Heart left ventricle (tissue), 16 donors: ENCODE results near the gene CDK12. TPM values are rescaled to one million over a fixed set of nuclear protein-coding genes. Genes with fewer than 3 reads are reported as not detected.
"Not testable (repeated sequence)": the region's sequence is repeated elsewhere in the genome, so short reads cannot be mapped to it uniquely, and the experiment has no call there.

Experiments
- ATAC-seq, 4 donors: fragments of 200-7000 bp; cut with Tn5 transposase; one replicate each; pipeline ENCODE4 v1.9.1; 2020 to 2022; ENCODE audit warnings: moderate library complexity in 4 of 4, mild to moderate bottlenecking in 3 of 4, moderate number of reproducible peaks in 1 of 4
- DNase-seq, 5 donors: peaks; one replicate each; pipeline ENCODE4 v3.0.0-alpha.2; 2020
- H3K27ac ChIP-seq, 12 donors: fragments of 200-600 bp; sonication (generic) in 4 of 12; one replicate each; pipeline versions ENCODE4 v1.5.0 to v1.8.0; 2016 to 2022; ENCODE audit warnings: mild to moderate bottlenecking in 2 of 12
- H3K27me3 ChIP-seq, 9 donors: fragments of 200-600 bp; sonication (generic) in 2 of 9; one replicate each; pipeline versions ENCODE4 v1.5.1 to v1.8.0; 2016 to 2022; ENCODE audit warnings: mild to moderate bottlenecking in 3 of 9
- H3K36me3 ChIP-seq, 9 donors: fragments of 200-600 bp; sonication (generic) in 2 of 9; one replicate each; pipeline versions ENCODE4 v1.5.0 to v1.8.0; 2018 to 2022; ENCODE audit warnings: mild to moderate bottlenecking in 2 of 9
- H3K4me1 ChIP-seq, 12 donors: fragments of 200-600 bp; sonication (generic) in 4 of 12; one replicate each; pipeline versions ENCODE4 v1.5.0 to v1.8.0; 2016 to 2022; ENCODE audit warnings: mild to moderate bottlenecking in 3 of 12
- H3K4me3 ChIP-seq, 12 donors: fragments of 200-600 bp; sonication (generic) in 4 of 12; one replicate each; pipeline versions ENCODE4 v1.5.0 to v1.8.0; 2017 to 2022; ENCODE audit warnings: mild to moderate bottlenecking in 9 of 12, moderate library complexity in 4 of 12
- H3K9me3 ChIP-seq, 12 donors: fragments of 200-600 bp; sonication (generic) in 4 of 12; one replicate each; pipeline versions ENCODE4 v1.5.0 to v1.8.0; 2016 to 2022; ENCODE audit warnings: mild to moderate bottlenecking in 1 of 12
- CTCF ChIP-seq, 12 donors: fragments of 200-600 bp; sonication (generic) in 4 of 12; IDR thresholded peaks; one replicate each; pipeline versions ENCODE4 v1.5.0 to v1.8.0; 2018 to 2022; ENCODE audit warnings: antibody characterized with exemption in 12 of 12, mild to moderate bottlenecking in 5 of 12
- POLR2A ChIP-seq, 2 donors: fragments of 450-650 bp; IDR thresholded peaks; one replicate each; pipeline ENCODE4 v1.6.1; 2017; ENCODE audit warnings: antibody characterized with exemption in 2 of 2, mild to moderate bottlenecking in 2 of 2, moderate library complexity in 2 of 2
- WGBS, 4 donors: extraction: QIAGEN DNeasy Blood & Tissue Kit in 2 of 4; methylation state at CpG; one replicate each; pipeline versions ENCODE4 v1.1.5 to v1.1.7; 2013 to 2018; 5-methylcytosine and 5-hydroxymethylcytosine counted together
- intact Hi-C, 10 donors: fragments of 100-400 bp; cut with DNase I; formaldehyde crosslinking; loops; one replicate each; pipeline versions ENCODE4 v1.11.1 to v1.14.2; 2022
- polyA plus RNA-seq, 2 donors: library from polyadenylated mRNA; stranded (reverse); fragments of 200-250 nt; gene quantifications; one replicate each; pipeline ENCODE4 v1.2.3, GENCODE V29; 2013
- total RNA-seq, 9 donors: library from RNA; depleted of rRNA in 2 of 9; stranded (reverse); fragments of >200 nt in 2 of 9; fragmentation: NEBNext Ultra II Directional in 3 of 9; extraction: Animal tissue kit (Norgen Biotek cat#: 25700) in 3 of 9; gene quantifications; one replicate each; pipeline versions ENCODE4 v1.1.0 to v1.2.4, GENCODE V29; 2016 to 2023
- donor health status: ischemic (EF 13 %, LVEDD 7.1; RV severe dilation, severe dysfunction).
- donor health status: healthy with polysubstance abuse.
- donor health status: DM: no; HTN: yes; CAD: no.
- donor health status: DM: no; HTN: no; CAD: no.
- donor health status: ischemic (EF 25% LVEDD 6.9; RV normal size, moderate dysfunction).
- donor health status: ischemic (EF 25% LVEDD 5.7; RV mildly dilated, moderate dysfunction).
- donor health status: healthy.
- donor health status: DM: yes; HTN: yes; CAD: no.
- donor health status: ischemic (EF 35%, LVEDD 5.7; RV mildly dilated, moderate dysfunction).
- donor health status: nonischemic (EF 11% LVEDD 7.7; RV severe dilation, severe dysfunction).
- donor health status: DM: yes; HTN: yes; CAD: no.
- donor health status: PGD.
- donor health status: ischemic (EF 29% LVEDD 5.4; RV normal size, mild dysfunction).
- donor health status: nonischemic (EF 23%, LVEDD 6.1; RV moderate dilation, normal function).

CDK12 gene
- total and polyA plus RNA-seq, 11 donors = 7.0 to 34.3 (median 18.6) TPM

DNA sequence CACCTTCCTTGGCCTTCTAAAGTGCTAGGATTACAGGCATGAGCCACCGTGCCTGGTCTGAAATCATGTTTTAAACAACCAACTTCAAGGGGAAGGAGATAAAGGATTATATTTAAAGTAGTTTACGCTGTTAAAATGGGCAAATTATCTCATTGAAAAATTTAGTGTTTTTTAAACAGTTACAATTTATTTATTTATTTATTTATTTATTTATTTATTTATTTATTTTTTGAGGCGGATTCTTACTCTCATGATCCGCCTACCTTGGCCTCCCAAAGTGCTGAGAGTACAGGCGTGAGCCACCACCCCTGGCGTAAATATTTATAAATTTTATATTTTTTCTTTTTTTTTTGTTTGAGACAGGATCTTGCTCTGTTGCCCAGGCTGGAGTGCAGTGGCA, 22.2 kb downstream of the CDK12 start:
- H3K9me3 ChIP-seq = no peaks in the 10 kb centered on the region
- peaks cover 0 to 68% (median 37%) of the 10 kb centered on the region in 9 donors for H3K36me3 ChIP-seq
- no peak for DNase-seq
- 97 to 99% (median 98%) methylated on average over 6 of the region's 6 CpGs for WGBS, 4 donors
- H3K4me1 ChIP-seq = no peaks in the 10 kb centered on the region
- H3K4me3 ChIP-seq = no peak overlapping the region
- no peaks in the 10 kb centered on the region for H3K27me3 ChIP-seq
- no peak overlapping the region for H3K27ac ChIP-seq
- no peak for ATAC-seq
- TF ChIP-seq CTCF (IDR thresholded peaks at IDR 0.05) (no peak), POLR2A (IDR thresholded peaks at IDR 0.05) (no peak)
- intact Hi-C loops = no loop called here

DNA sequence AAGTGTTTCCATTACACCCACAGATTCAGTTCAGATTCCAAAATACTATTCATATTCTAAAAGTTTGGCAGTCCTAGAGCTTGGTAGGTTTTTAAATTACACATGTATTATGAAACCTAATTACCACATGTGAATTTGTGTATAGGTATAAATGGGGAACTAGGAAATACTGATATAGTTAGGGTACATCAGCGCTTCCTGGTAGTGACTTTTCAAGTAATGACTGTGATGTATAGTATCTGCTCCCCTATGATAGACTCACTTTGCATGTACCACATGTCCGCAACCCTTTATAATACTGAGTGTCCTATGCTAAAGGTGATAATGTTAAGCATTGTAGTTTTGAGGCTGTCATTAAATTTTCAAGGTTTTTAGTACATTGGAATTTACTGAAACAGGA, 22.9 kb downstream of the CDK12 start:
- no peak for ATAC-seq
- Histone ChIP-seq H3K27ac (no peak overlapping the region), H3K4me3 (no peak overlapping the region), H3K27me3 (no peaks in the 10 kb centered on the region), H3K4me1 (no peaks in the 10 kb centered on the region), H3K9me3 (no peaks in the 10 kb centered on the region), H3K36me3 (peaks cover 0 to 61% (median 36%) of the 10 kb centered on the region in 9 donors)
- 94 to 98% (median 97%) methylated on average over 2 of the region's 2 CpGs for WGBS, 4 donors
- intact Hi-C loops = no loop called here
- no peak for DNase-seq
- TF ChIP-seq POLR2A (IDR thresholded peaks at IDR 0.05) (no peak), CTCF (IDR thresholded peaks at IDR 0.05) (no peak)

DNA sequence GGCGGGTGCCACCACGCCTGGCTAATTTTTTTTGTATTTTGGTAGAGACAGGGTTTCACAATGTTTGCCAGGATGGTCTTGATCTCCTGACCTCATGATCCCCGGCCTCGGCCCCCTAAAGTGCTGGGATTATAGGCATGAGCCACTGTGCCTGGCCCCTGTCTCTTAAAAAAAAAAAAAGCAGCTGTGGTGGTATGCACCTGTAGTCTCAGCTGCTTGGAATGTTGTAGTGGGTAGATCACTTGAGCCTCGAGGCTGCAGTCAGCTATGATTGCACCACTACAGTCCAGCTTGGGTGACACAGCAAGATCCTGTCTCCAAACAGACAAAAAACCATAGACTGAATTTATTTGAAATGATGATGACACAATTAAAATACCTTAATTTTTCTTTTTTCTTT, 24.3 kb downstream of the CDK12 start:
- DNase-seq (no peak), ATAC-seq (no peak)
- intact Hi-C loops = no loop called here
- WGBS, 4 donors = 87 to 91% (median 90%) methylated on average over 5 of the region's 5 CpGs
- H3K36me3 ChIP-seq = peaks cover 0 to 62% (median 31%) of the 10 kb centered on the region in 9 donors
- no peak overlapping the region for H3K27ac ChIP-seq
- no peaks in the 10 kb centered on the region for H3K9me3 ChIP-seq
- no peaks in the 10 kb centered on the region for H3K4me1 ChIP-seq
- no peak for TF ChIP-seq CTCF (IDR thresholded peaks at IDR 0.05)
- no peak for TF ChIP-seq POLR2A (IDR thresholded peaks at IDR 0.05)
- H3K4me3 ChIP-seq = no peak overlapping the region
- no peaks in the 10 kb centered on the region for H3K27me3 ChIP-seq

DNA sequence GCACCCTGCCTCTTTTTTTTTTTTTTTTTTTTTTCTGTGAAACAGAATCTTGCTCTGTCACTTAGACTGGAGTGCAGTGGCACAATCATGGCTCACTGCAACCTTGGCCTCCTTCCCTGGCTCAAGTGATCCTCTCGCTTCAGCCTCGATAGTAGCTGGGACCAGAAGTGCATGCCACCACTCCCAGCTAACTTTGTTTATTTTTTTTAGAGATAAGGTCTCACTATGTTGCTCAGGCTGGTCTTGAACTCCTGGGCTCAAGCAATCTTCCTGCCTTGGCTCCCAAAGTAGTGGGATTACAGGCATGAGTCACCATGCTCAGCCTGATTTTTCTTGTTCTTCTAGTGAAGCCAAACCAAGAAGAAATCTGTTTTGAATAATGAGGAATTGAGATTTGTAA, 25.0 kb downstream of the CDK12 start:
- Histone ChIP-seq H3K4me1 (no peaks in the 10 kb centered on the region), H3K36me3 (peaks cover 0 to 62% (median 32%) of the 10 kb centered on the region in 9 donors), H3K27ac (no peak overlapping the region), H3K4me3 (no peak overlapping the region), H3K27me3 (no peaks in the 10 kb centered on the region), H3K9me3 (no peaks in the 10 kb centered on the region)
- ATAC-seq = no peak
- intact Hi-C loops = no loop called here
- no peak for DNase-seq
- WGBS, 4 donors = 46 to 56% (median 53%) methylated on average over 2 of the region's 2 CpGs
- no peak for TF ChIP-seq POLR2A (IDR thresholded peaks at IDR 0.05)
- no peak for TF ChIP-seq CTCF (IDR thresholded peaks at IDR 0.05)

GRCh38 chr17:39487490-39487889, 26.2 kb downstream of the CDK12 start:
- H3K4me1 ChIP-seq, H3K27me3 ChIP-seq, intact Hi-C loops, H3K9me3 ChIP-seq, DNase-seq, H3K27ac ChIP-seq, H3K4me3 ChIP-seq, ATAC-seq: not testable (repeated sequence)
- WGBS, 4 donors = 95 to 99% (median 97%) methylated on average over 3 of the region's 3 CpGs
- peaks cover 0 to 64% (median 34%) of the 10 kb centered on the region in 9 donors for H3K36me3 ChIP-seq
